ENCODE data around the gene SPR.

SPR gene

DNA sequence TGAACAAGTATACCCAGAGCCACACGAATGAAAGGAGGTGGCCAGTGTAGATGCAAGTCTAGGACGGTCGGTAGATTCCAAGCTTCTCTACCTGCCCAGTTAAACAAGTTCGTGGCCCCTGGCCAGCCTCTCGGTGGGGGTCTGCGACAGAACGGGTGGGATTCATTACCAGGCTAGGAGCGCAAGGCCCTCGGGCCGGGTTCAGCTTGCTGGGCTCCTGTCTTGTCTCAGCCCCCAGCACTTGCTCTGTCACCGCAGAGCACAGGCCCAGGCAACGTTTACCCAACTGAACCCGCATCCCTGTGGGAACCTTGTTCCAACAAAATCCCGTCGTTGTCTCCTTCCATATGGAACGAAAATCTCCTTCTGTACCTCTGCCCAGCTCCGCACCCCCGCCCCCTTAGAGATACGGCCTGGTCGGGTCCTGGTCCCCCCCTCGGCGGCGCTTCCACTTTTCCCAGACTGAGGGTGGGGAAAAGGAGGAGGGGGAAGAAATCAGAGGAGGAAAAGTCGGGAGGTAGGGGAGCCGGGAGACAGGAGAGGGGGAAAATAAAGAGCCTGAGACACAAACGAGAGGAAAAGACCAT, 28.2 kb downstream of the SPR start:
- no peak for FAIRE-seq

DNA sequence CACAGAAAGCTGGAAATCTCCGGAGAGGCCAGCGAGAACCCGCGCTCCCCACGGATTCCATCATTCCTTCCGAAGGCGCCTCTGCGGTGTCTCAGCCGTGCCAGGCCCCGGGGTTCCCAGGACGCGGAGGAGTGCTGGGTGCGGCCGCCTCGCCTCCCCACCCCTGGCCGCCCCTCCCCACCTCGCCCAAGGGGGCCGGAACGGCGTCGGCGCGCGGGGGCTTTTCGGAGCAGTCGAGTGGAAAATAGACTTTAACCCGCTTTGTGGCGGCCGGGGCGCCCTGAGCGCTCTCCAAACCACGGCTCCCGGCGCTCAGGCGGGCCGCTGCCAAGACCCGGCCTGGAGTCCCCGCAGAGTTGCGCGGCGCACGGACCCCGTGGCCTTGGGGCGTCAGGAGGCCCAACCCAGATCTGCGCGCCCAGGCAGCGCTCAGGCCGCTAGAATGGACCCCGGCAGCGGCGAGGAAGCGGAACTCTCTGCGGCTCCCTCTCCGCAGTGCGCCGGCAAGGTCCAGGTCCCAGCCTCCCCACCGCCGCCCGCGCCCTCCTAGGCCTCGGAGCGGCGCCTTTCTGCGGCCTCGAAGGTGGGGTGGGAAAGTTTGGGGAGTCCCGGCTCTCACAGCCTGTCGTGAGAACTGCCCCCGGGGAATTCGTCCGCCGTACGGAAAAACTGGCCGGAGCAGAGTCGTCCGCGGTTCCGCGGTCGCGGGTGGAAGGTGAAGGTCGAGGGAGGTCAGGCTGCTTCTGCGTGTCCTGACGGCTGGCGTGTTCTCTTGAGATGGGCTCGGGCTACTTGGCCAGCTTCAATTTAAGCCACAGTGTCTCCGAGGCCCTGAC, 28.9 kb downstream of the SPR start:
- FAIRE-seq = no peak

More for the DNA sequence above, 28.2 kb downstream of the SPR start:
- no peak for DNase-seq (ENCODE audit: low spot score)

DNA sequence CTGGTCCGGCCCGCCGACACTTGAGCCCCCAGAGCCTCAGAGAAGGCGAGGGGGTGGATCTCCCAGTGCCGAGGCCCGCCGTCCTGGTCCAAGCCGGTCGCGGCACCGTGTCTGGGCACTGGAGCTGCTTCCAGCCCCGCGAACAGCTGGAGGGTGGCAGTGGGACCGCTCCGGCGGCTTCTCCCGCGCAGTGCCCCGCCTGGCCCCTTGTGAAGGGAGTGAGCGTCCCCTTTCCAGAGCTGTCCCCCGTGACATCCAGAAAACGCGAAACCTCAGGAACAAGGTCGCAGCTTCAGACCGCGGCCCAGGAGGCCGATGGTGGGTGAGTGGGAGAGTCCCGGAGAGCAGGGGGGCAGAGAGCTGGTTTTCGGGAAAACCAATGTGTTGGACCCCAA, 29.5 kb downstream of the SPR start:
- FAIRE-seq (no peak), DNase-seq (ENCODE audit: low spot score) (no peak)

More for the DNA sequence above, 28.9 kb downstream of the SPR start:
- no peak for DNase-seq (ENCODE audit: low spot score)

DNA sequence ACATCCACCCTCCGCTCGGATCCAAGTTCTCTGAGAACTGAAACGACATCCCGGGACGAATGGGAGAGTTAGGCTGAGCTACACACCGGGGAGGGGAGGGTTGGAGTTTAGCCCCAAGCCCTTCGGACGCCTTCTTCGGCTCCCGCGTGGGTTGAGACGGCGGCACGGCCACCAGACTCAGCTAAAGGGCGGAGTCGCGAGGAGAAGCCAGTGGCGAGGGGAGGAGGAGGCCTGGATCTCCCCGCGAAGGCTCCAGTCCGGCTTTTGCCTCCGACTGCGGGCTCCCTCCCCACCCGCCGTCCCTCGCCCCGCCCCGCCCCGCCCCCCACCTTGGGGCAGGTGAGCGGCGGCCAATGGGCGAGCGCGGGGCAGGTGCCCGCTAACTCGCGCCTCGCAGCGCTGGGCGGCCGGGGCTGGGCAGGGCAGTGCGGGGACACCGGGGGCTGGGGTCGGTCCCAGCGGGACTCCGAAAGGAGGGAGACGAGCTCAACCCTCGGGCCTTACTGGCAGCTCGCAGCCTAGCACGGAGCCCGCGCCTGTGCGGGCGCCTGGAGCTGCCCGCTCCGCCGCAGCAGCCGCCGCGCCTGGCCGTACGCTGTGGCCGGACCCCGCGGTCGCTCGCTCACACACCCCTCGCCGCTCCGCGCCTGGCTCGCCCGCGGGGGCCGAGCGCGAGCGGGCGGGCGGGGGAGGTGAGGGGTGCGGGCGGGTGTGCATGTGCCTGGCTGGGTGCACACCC, 30.1 kb downstream of the SPR start, which contains the start of gene EMX1:
Gene EMX1, plus strand, starts transcription at position 382 of the 739 bp plus-strand sequence. Its CDS starts 334 bp downstream, at position 716.
- no peak for FAIRE-seq
- DNase-seq (ENCODE audit: low spot score) = no peak

DNA sequence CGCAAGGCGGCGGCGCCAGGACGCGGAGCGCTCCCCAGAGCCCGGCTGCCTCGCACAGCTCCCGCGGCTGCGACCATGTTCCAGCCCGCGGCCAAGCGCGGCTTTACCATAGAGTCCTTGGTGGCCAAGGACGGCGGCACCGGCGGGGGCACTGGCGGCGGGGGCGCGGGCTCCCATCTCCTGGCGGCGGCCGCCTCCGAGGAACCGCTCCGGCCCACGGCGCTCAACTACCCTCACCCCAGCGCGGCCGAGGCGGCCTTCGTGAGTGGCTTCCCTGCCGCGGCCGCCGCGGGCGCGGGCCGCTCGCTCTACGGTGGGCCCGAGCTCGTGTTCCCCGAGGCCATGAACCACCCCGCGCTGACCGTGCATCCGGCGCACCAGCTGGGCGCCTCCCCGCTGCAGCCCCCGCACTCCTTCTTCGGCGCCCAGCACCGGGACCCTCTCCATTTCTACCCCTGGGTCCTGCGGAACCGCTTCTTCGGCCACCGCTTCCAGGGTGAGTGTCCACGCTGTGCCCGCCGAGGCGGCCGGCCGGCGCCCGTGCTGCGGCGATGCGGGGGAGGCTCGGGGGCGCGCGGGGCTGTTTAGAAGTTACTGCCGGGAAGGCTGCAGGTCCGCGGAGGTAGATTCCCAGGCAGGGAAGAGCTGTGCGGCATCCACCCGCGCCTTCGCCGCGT, 30.8 kb downstream of the SPR start:
- no peak for FAIRE-seq

GRCh38 chr2:72919414-72920317, 32.5 kb downstream of the SPR start:
- DNase-seq (ENCODE audit: low spot score) (no peak), FAIRE-seq (no peak)

More for the DNA sequence above, 30.8 kb downstream of the SPR start:
- DNase-seq (ENCODE audit: low spot score) = no peak

DNA sequence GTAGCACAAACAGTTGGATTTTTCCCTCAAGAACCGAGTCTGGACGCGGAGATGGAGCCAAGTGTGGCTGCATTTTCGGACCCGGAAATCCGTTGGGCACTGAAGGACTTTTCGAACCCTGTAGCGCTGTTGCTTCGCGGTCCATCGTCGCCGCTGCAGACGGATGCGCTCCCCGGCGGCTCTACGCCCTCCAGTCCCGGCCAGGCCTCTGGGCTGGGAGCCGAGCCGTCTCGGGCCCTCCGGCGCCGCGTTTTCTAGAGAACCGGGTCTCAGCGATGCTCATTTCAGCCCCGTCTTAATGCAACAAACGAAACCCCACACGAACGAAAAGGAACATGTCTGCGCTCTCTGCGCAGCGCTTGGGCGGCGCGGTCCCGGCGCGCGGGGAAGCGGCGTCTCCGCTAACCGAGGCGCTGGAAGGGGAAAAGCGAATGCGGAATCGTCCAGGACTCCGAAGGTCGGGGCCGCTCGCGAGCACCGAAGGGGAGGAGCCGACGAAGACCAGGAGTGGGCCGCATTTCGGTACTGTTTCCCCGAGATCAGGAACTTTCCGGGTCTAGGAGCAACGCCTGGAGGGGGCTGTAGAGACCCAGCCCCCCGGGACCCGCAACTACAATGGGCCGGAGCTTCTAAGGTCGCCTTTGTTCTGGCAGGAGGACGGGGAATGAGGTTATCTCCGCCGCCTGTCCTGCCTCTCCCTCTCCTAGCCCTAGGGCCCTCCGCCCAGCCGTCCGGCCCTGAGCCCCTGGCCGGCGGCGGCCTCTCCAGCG, 33.3 kb downstream of the SPR start:
- no peak for DNase-seq (ENCODE audit: low spot score)
- FAIRE-seq = no peak

GRCh38 chr2:72921088-72921851, 34.1 kb downstream of the SPR start:
- FAIRE-seq (no peak), DNase-seq (ENCODE audit: low spot score) (no peak)

DNA sequence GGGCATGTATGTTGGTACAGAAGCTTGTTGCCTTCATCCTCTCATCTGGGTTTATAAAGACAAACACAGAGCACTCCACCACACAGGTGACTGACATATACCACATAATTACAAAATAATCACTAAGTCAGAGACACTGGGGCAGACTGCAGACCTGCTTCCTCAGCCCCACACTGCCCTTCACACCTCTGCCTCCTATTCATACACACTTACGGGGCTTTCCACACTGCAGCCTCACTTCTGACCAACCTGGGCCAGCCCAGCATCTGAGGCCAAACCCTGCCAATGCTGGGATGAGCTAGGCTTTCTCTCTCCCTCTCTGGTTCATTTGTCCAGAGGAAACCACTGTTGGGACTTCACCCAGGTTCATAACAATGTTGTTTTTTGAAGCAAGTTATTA, 34.6 kb downstream of the SPR start:
- FAIRE-seq = no peak
- no peak for DNase-seq (ENCODE audit: low spot score)

- FAIRE-seq = no peak
- no peak for DNase-seq (ENCODE audit: low spot score)
Observed at GRCh38 chr2:72923833-72924352, 36.7 kb downstream of the SPR start.

DNA sequence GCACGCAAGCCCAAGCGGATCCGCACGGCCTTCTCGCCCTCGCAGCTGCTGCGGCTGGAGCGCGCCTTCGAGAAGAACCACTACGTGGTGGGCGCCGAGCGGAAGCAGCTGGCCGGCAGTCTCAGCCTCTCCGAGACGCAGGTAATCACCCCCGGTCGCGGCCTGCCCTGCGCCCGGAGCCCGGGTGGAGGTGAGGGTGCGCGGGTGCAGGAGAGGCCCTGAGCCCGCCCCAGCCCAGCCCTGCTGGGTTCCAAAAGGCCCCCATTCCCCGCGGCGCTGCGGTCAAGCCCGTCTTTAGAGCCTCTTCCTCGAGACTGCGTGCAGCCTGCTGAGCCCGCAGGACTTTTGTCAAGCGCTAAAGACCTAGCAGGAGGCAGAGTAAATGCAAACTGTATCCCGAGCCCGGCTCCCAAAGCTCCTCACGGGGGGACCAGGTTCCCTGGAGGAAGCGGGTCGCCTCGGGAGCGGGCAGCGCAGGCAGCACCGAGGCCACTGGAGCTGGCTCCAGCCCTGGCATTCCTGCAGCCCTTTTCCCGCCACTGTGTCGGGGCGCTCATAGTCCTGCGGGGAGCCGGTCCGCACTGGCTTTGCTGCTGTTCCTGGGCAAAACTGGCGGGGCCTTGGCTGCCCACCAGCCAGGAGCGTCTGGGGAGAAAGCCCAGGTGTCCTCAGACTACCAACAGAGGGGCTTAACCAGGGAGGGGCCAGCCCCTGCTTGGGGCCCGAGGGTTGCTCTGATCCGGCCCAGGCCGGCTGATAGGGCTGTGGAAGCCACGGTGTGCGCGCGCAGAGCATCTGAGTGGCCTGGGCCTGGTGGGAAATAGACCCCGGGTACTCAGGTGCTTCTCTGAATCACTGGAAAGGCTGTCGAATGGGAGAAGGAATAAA, 37.4 kb downstream of the SPR start:
- FAIRE-seq = no peak
- no peak for DNase-seq (ENCODE audit: low spot score)

- DNase-seq (ENCODE audit: low spot score) = no peak
- no peak for FAIRE-seq
Observed at GRCh38 chr2:72925328-72925943, 38.2 kb downstream of the SPR start.

DNA sequence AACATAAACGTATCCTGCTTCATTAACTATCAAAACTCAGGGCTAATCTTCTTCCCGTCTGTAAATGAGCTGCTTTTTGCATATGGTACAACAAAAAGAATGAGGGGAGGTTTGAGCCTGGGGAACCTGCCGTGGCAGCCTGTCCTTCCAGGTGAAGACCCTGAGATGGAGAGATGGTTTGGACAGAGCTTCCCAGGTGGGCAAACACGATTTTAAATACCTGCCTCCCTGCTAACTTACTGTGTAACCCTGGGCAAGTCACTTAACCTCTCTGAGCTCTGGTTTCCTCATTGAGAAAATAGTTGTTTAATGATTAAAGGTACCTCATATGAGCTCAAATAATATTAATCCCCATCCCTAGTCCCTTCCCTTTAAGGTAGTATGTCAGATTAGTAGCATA, 39.2 kb downstream of the SPR start:
- DNase-seq (ENCODE audit: low spot score) (no peak), FAIRE-seq (no peak)

GRCh38 chr2:72926811-72927465, 39.7 kb downstream of the SPR start:
- no peak for FAIRE-seq
- no peak for DNase-seq (ENCODE audit: low spot score)

- FAIRE-seq = no peak
- no peak for DNase-seq (ENCODE audit: low spot score)
Observed at GRCh38 chr2:72927619-72928550, 40.7 kb downstream of the SPR start.

DNA sequence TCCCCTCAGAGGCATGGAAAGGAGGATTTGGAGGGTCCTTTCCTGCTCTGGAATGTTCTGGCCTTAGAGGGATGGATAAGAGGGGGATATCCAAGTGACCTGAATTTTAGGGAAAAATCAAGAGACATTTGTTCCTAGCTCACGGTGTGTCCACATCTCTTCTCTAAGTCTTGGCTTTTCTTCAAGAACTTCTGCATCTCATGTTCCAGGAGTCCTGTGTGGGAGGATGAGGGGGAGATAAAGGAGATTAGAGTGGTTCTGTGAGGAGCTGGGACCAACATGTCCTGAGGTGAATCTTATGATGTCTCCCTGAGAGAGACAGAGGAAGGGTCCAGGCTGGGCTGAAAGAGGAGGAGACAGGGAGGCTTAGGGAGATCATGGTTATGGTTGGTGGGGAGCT, 41.8 kb downstream of the SPR start:
- no peak for FAIRE-seq
- DNase-seq (ENCODE audit: low spot score) = no peak
